Measurements from ENCODE around the gene AHI1.

Gene AHI1

DNA sequence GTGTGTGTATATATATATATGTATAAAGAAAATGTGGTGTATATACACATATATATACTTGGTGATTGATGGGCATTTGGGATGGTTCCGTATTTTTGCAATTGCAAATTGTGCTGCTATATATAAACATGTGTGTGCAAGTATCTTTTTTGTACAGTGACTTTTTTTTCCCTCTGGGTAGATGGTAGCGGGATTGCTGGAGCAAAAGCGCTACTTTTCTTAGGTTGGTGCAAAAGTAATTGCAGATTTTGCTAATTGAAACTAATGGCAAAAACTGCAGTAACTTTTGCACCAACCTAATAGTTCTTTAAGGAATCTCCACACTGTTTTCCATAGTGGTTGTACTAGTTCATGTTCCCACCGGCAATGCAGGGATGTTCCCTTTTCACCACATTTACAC is 135.4 kb downstream of the AHI1 start:
- DNase-seq (ENCODE audit: low spot score) (no peak), ATAC-seq (ENCODE audit: low read depth) (no peak)
- Histone ChIP-seq H3K27ac (ENCODE audit: poor library complexity, severe bottlenecking) (no peak overlapping the region), H3K9me3 (ENCODE audit: severe bottlenecking) (peaks cover 2% of the 10 kb centered on the region), H3K4me3 (ENCODE audit: severe bottlenecking) (no peak overlapping the region), H3K4me1 (ENCODE audit: insufficient read depth, poor library complexity, severe bottlenecking) (peaks cover 28% of the 10 kb centered on the region), H3K27me3 (ENCODE audit: insufficient read depth, poor library complexity, severe bottlenecking) (no peaks in the 10 kb centered on the region), H3K36me3 (ENCODE audit: low read depth) (no peaks in the 10 kb centered on the region)
- TF ChIP-seq, protein P1, sequence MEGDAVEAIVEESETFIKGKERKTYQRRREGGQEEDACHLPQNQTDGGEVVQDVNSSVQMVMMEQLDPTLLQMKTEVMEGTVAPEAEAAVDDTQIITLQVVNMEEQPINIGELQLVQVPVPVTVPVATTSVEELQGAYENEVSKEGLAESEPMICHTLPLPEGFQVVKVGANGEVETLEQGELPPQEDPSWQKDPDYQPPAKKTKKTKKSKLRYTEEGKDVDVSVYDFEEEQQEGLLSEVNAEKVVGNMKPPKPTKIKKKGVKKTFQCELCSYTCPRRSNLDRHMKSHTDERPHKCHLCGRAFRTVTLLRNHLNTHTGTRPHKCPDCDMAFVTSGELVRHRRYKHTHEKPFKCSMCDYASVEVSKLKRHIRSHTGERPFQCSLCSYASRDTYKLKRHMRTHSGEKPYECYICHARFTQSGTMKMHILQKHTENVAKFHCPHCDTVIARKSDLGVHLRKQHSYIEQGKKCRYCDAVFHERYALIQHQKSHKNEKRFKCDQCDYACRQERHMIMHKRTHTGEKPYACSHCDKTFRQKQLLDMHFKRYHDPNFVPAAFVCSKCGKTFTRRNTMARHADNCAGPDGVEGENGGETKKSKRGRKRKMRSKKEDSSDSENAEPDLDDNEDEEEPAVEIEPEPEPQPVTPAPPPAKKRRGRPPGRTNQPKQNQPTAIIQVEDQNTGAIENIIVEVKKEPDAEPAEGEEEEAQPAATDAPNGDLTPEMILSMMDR (IDR thresholded peaks at IDR 0.05; ENCODE audit: poor library complexity, severe bottlenecking) = no peak

DNA sequence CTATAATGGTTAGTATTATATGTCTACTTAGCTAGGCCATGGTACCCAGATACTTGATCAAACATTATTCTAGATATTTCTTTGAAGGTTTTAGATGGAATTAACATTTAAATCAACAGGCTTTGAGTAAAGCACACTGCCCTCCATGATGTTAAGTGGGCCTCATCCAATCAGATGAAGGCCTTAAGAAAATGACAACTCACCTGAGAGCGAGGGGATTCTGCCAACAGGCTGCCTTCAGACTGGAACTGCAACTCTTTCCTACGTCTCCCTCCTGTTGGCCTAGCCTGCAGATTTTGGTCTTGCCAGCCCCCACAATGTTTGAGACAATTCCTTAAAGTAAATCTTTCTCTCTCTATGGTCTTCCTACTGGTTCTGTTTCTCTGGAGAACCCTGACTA is 137.3 kb downstream of the AHI1 start:
- TF ChIP-seq, protein P1 (IDR thresholded peaks at IDR 0.05; ENCODE audit: poor library complexity, severe bottlenecking) = no peak
- peaks cover 28% of the 10 kb centered on the region for H3K4me1 ChIP-seq (ENCODE audit: insufficient read depth, poor library complexity, severe bottlenecking)
- no peaks in the 10 kb centered on the region for H3K27me3 ChIP-seq (ENCODE audit: insufficient read depth, poor library complexity, severe bottlenecking)
- no peaks in the 10 kb centered on the region for H3K36me3 ChIP-seq (ENCODE audit: low read depth)
- H3K27ac ChIP-seq (ENCODE audit: poor library complexity, severe bottlenecking) = peak overlapping the region; percentile 97
- ATAC-seq (ENCODE audit: low read depth) (no peak), DNase-seq (ENCODE audit: low spot score) (no peak)
- H3K4me3 ChIP-seq (ENCODE audit: severe bottlenecking) = no peak overlapping the region
- H3K9me3 ChIP-seq (ENCODE audit: severe bottlenecking) = peaks cover under 1% of the 10 kb centered on the region

DNA sequence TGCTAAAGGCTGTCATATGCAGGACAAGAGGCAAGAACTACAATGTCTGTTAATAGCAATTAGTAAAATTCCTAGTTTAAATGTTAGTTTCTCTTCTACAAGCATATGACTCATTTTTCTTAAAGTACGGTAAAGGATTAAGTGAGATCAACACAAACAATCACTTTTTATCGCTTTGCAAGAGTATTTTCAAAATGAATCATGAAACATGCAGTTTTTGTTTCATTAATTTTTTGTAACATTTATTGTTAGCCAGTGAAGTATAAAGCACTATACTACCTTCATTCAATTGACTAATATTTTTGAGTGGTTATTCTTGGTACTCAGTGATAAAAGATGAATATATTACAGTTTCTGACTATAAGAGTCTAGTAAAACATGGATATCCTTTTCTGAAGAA is 138.6 kb downstream of the AHI1 start:
- H3K36me3 ChIP-seq (ENCODE audit: low read depth) = no peaks in the 10 kb centered on the region
- no peak for DNase-seq (ENCODE audit: low spot score)
- TF ChIP-seq, protein P1 (IDR thresholded peaks at IDR 0.05; ENCODE audit: poor library complexity, severe bottlenecking) = no peak
- H3K4me1 ChIP-seq (ENCODE audit: insufficient read depth, poor library complexity, severe bottlenecking) = peaks cover 28% of the 10 kb centered on the region
- H3K4me3 ChIP-seq (ENCODE audit: severe bottlenecking) = no peak overlapping the region
- H3K9me3 ChIP-seq (ENCODE audit: severe bottlenecking) = no peaks in the 10 kb centered on the region
- no peaks in the 10 kb centered on the region for H3K27me3 ChIP-seq (ENCODE audit: insufficient read depth, poor library complexity, severe bottlenecking)
- H3K27ac ChIP-seq (ENCODE audit: poor library complexity, severe bottlenecking) = peak overlapping the region; percentile 97
- ATAC-seq (ENCODE audit: low read depth) = peak; percentile 37

DNA sequence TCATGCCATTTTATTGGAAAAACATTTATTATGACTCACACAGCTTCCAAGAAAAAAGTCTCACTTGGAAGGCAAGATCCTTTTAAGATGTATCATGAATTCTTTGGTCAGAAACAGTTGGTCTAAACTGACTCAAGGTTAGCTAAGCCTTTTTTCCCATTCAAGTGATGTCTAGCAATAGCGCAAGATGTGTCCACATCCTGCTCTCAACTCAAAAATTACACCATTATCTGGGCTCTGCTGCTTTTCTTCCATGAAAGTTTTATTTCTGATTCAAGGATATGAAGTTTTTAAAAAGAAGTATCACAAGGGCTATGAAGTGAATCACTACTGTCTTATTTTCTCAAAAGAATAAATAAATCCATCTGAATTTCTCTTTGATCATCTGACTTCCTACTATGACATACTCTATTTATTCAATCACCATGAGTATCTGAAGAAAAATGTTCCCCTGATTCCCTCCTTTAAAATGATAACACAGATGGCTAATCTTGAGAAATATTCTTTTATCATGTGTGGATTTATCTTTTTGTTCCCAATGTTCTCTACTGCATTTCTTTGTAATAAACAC is 139.2 kb downstream of the AHI1 start:
- DNase-seq (ENCODE audit: low spot score) = no peak
- ATAC-seq (ENCODE audit: low read depth) = peak; percentile 94
- Histone ChIP-seq H3K9me3 (ENCODE audit: severe bottlenecking) (no peaks in the 10 kb centered on the region), H3K27ac (ENCODE audit: poor library complexity, severe bottlenecking) (peak overlapping the region; percentile 97), H3K4me1 (ENCODE audit: insufficient read depth, poor library complexity, severe bottlenecking) (peaks cover 28% of the 10 kb centered on the region), H3K36me3 (ENCODE audit: low read depth) (no peaks in the 10 kb centered on the region), H3K27me3 (ENCODE audit: insufficient read depth, poor library complexity, severe bottlenecking) (no peaks in the 10 kb centered on the region), H3K4me3 (ENCODE audit: severe bottlenecking) (no peak overlapping the region)
- TF ChIP-seq, protein P1 (IDR thresholded peaks at IDR 0.05; ENCODE audit: poor library complexity, severe bottlenecking) = no peak

DNA sequence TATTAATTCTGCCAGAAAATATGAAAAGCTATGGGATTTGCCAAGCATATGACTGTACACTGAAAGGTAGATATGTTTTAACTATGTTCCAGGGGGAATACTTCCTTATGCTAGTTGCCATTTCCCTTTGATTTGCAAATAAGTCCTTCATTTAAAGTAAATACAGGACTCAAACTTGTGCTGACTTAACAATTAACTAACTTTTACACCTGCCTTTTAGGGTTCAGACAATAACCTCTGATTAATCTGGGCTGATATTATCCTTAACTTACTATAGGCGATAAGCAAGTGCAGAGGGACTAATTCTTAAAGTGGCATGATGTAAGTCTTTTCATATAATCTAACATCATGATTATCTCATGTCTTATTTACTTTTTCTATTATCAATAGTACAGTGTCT is 143.1 kb downstream of the AHI1 start:
- DNase-seq (ENCODE audit: low spot score) (no peak), ATAC-seq (ENCODE audit: low read depth) (no peak)
- Histone ChIP-seq H3K27ac (ENCODE audit: poor library complexity, severe bottlenecking) (no peak overlapping the region), H3K36me3 (ENCODE audit: low read depth) (no peaks in the 10 kb centered on the region), H3K9me3 (ENCODE audit: severe bottlenecking) (no peaks in the 10 kb centered on the region), H3K27me3 (ENCODE audit: insufficient read depth, poor library complexity, severe bottlenecking) (no peaks in the 10 kb centered on the region), H3K4me3 (ENCODE audit: severe bottlenecking) (no peak overlapping the region), H3K4me1 (ENCODE audit: insufficient read depth, poor library complexity, severe bottlenecking) (peaks cover 22% of the 10 kb centered on the region)
- TF ChIP-seq, protein P1 (IDR thresholded peaks at IDR 0.05; ENCODE audit: poor library complexity, severe bottlenecking) = no peak
